Karpas-422 (cell line): Measurements from ENCODE around the gene COL8A2. TPM values are rescaled to one million over a fixed set of nuclear protein-coding genes. Genes with fewer than 3 reads are reported as not detected.

Experiments
- DNase-seq: peaks from one replicate; pipeline ENCODE4 v3.0.0-alpha.2; 2015
- H2AFZ ChIP-seq: fragments of 200-600 bp; sonication (generic); 2 replicates; pipeline ENCODE4 v1.6.1; 2014; ENCODE audit warnings: antibody characterized with exemption, low read length, mixed read lengths
- H3K27ac ChIP-seq: fragments of 200-600 bp; sonication (generic); 2 replicates; pipeline ENCODE4 v1.5.1; 2014; ENCODE audit warnings: mild to moderate bottlenecking, low read length, moderate library complexity
- H3K27me3 ChIP-seq: fragments of 200-600 bp; sonication (generic); 2 replicates; pipeline ENCODE4 v1.6.1; 2014; ENCODE audit warnings: low read length, mixed read lengths
- H3K36me3 ChIP-seq: fragments of 200-600 bp; sonication (generic); 2 replicates; pipeline ENCODE4 v1.6.1; 2014; ENCODE audit warnings: low read length, mixed read lengths; ENCODE audit not compliant: insufficient read depth
- H3K4me1 ChIP-seq: fragments of 200-600 bp; sonication (generic); 2 replicates; pipeline ENCODE4 v1.6.1; 2014; ENCODE audit warnings: mild to moderate bottlenecking, low read length, mixed read lengths
- H3K4me2 ChIP-seq: fragments of 200-600 bp; sonication (generic); 2 replicates; pipeline ENCODE4 v1.6.1; 2014; ENCODE audit warnings: low read length, low read depth, mild to moderate bottlenecking; ENCODE audit not compliant: poor library complexity, severe bottlenecking
- H3K4me3 ChIP-seq: fragments of 200-600 bp; sonication (generic); 2 replicates; pipeline ENCODE4 v1.5.1; 2014; ENCODE audit warnings: mild to moderate bottlenecking, antibody characterized with exemption, low read length, mixed read lengths
- H3K79me2 ChIP-seq: fragments of 200-600 bp; sonication (generic); 2 replicates; pipeline ENCODE4 v1.6.1; 2014; ENCODE audit warnings: mild to moderate bottlenecking, low read length, mixed read lengths
- H3K9ac ChIP-seq: fragments of 200-600 bp; sonication (generic); 2 replicates; pipeline ENCODE4 v1.6.0; 2014; ENCODE audit warnings: low read length
- H3K9me2 ChIP-seq: fragments of 200-600 bp; sonication (generic), shearing (Covaris generic); replicated peaks from 2 replicates; pipeline ENCODE4 v1.6.0; 2014; ENCODE audit warnings: mild to moderate bottlenecking, low read length, moderate library complexity; ENCODE audit not compliant: insufficient read depth
- H3K9me3 ChIP-seq: fragments of 300-700, 200-600 bp; sonication (generic); 2 replicates; pipeline ENCODE4 v1.6.1; 2014; ENCODE audit warnings: low read length, mixed read lengths
- H4K20me1 ChIP-seq: fragments of 200-600 bp; sonication (generic); 2 replicates; pipeline ENCODE4 v1.6.1; 2014; ENCODE audit warnings: mild to moderate bottlenecking, antibody characterized with exemption, low read length, low read depth; ENCODE audit not compliant: insufficient read depth
- total RNA-seq: library from RNA; depleted of rRNA; stranded (reverse); fragments of >200 nt; shearing (Covaris generic); gene quantifications from 2 replicates; pipeline ENCODE4 v1.2.3, GENCODE V29; 2014; ENCODE audit warnings: low replicate concordance

Gene COL8A2
- total RNA-seq, 1 experiment from 2014 or later, result not detected

- H3K4me1 ChIP-seq, result peaks cover 57% of the 10 kb centered on the region
- no peaks in the 10 kb centered on the region for H3K9me3 ChIP-seq
- H3K4me2 ChIP-seq, result peak within 1 kb of the TSS; percentile 98
- no peaks in the 10 kb centered on the region for H3K27me3 ChIP-seq
- peaks cover 45% of the 10 kb centered on the region for H3K79me2 ChIP-seq
- H3K4me3 ChIP-seq, result peak within 1 kb of the TSS; percentile 98
- peak; percentile 92 for DNase-seq
- H3K36me3 ChIP-seq, result 0 out of 2 replicates have a peak, but pooled peaks cover 6% of the 10 kb centered on the region
- peak within 1 kb of the TSS; percentile 81 for H3K27ac ChIP-seq
- peak within 1 kb of the TSS; percentile 93 for H2AFZ ChIP-seq
- no peaks in the 10 kb centered on the region for H3K9me2 ChIP-seq
- peaks cover 18% of the 10 kb centered on the region for H4K20me1 ChIP-seq
- peak within 1 kb of the TSS; percentile 99 for H3K9ac ChIP-seq
These were observed 30.6 kb upstream of the COL8A2 start, which contains the start of gene MAP7D1 for GRCh38 chr1:36155408-36156328. TSS of gene MAP7D1 (plus strand) at chr1:36156160. CDS start at chr1:36156418, 258 bp downstream.

GRCh38 chr1:36154765-36155407, 29.9 kb upstream of the COL8A2 start:
- H2AFZ ChIP-seq, result peak overlapping the region; percentile 93; the same call in 1 of the 2 replicates
- no peaks in the 10 kb centered on the region for H3K27me3 ChIP-seq
- peak overlapping the region; percentile 98 for H3K4me2 ChIP-seq
- H3K9me2 ChIP-seq, result no peaks in the 10 kb centered on the region
- H3K4me1 ChIP-seq, result peaks cover 57% of the 10 kb centered on the region
- H3K9ac ChIP-seq, result peak overlapping the region; percentile 99
- H3K79me2 ChIP-seq, result peaks cover 37% of the 10 kb centered on the region
- DNase-seq, result no peak
- H3K27ac ChIP-seq, result no peak overlapping the region; the same call in 1 of the 2 replicates
- 0 out of 2 replicates have a peak, but pooled peaks cover 6% of the 10 kb centered on the region for H3K36me3 ChIP-seq
- H3K4me3 ChIP-seq, result peak overlapping the region; percentile 98
- no peaks in the 10 kb centered on the region for H3K9me3 ChIP-seq
- H4K20me1 ChIP-seq, result peaks cover 18% of the 10 kb centered on the region

DNA sequence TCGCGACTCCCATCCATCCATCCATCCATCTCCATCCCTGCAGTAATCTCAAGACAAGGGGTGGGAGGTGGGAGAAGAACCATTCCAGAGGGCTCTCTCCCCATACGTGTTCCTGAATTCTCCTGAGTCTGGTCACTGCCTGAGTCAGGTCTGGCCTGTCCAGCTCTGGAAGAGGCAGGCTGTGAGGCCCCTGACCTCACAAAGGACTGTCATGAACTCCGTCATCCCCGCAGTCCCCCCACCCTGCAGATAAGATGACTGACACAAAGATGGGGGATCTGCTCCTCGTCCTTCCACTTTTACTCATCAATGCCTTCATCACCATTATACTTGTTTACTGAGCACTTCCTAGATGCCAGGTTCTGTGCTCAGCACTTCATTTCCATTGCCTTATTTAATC, 29.3 kb upstream of the COL8A2 start:
- H3K4me3 ChIP-seq, result no peak overlapping the region
- H3K27me3 ChIP-seq, result no peaks in the 10 kb centered on the region
- no peak overlapping the region for H2AFZ ChIP-seq
- H3K36me3 ChIP-seq, result 0 out of 2 replicates have a peak, but pooled peaks cover 5% of the 10 kb centered on the region
- peaks cover 15% of the 10 kb centered on the region for H4K20me1 ChIP-seq
- DNase-seq, result no peak
- H3K9me2 ChIP-seq, result no peaks in the 10 kb centered on the region
- H3K27ac ChIP-seq, result no peak overlapping the region
- H3K4me1 ChIP-seq, result peaks cover 54% of the 10 kb centered on the region
- peaks cover 32% of the 10 kb centered on the region for H3K79me2 ChIP-seq
- no peak overlapping the region for H3K9ac ChIP-seq
- no peak overlapping the region for H3K4me2 ChIP-seq
- no peaks in the 10 kb centered on the region for H3K9me3 ChIP-seq

DNA sequence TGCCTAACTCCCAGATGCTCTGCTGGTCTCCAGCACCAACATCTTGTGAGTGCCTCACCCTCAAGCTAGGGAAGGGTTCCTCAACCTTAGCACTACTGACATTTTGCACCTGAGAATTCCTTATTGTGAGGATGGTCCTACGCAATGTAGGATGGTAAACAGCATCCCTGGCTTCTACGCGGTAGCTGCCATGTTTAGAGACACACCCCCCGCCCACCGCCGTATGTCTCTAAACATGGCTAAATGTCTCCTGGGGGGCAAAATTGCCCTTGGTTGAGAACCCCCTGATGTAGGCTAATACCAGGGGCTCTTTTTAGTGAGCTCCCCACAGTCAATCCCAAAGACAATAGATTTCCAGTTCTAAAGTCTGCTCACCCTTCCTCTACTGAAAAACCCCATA, 28.5 kb upstream of the COL8A2 start:
- no peak overlapping the region for H3K4me3 ChIP-seq
- H4K20me1 ChIP-seq, result peaks cover 14% of the 10 kb centered on the region
- no peak overlapping the region for H3K9ac ChIP-seq
- H3K79me2 ChIP-seq, result peaks cover 32% of the 10 kb centered on the region
- no peaks in the 10 kb centered on the region for H3K9me3 ChIP-seq
- no peak overlapping the region for H3K4me2 ChIP-seq
- peaks cover 50% of the 10 kb centered on the region for H3K4me1 ChIP-seq
- H2AFZ ChIP-seq, result no peak overlapping the region
- H3K27ac ChIP-seq, result no peak overlapping the region
- H3K27me3 ChIP-seq, result no peaks in the 10 kb centered on the region
- H3K9me2 ChIP-seq, result no peaks in the 10 kb centered on the region
- DNase-seq, result no peak
- H3K36me3 ChIP-seq, result 0 out of 2 replicates have a peak, but pooled peaks cover under 1% of the 10 kb centered on the region

DNA sequence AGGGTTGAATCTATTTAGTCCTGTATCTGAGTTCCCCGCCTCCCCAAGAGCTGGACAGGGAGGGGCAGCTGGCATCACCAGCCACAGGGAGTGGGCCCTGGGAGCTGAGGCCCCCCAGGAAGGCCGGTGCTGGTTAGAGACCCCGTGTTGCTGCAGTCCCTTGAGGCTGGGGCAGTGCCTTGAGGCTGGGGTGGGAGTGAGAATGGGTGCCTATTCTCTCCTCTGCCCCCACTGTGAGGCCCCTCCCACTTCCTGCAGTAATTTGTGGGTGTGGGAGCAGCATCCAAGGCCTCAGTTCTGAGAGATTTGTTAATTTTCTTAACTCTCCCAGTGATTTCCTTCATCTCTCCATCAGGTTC, 26.8 kb upstream of the COL8A2 start:
- H3K9ac ChIP-seq, result peak overlapping the region; percentile 25
- DNase-seq, result peak; percentile 65
- no peak overlapping the region for H3K4me3 ChIP-seq
- H3K4me2 ChIP-seq, result peak overlapping the region; percentile 69
- H3K27me3 ChIP-seq, result no peaks in the 10 kb centered on the region
- H3K4me1 ChIP-seq, result peaks cover 41% of the 10 kb centered on the region
- no peaks in the 10 kb centered on the region for H3K9me2 ChIP-seq
- H2AFZ ChIP-seq, result peak overlapping the region; percentile 9
- no peaks in the 10 kb centered on the region; the same call in 1 of the 2 replicates for H3K9me3 ChIP-seq
- H3K36me3 ChIP-seq, result peaks cover 9% of the 10 kb centered on the region
- H4K20me1 ChIP-seq, result no peaks in the 10 kb centered on the region; the same call in 1 of the 2 replicates
- peaks cover 32% of the 10 kb centered on the region for H3K79me2 ChIP-seq
- no peak overlapping the region for H3K27ac ChIP-seq

GRCh38 chr1:36151134-36151844, 26.3 kb upstream of the COL8A2 start:
- no peaks in the 10 kb centered on the region for H3K9me2 ChIP-seq
- peak overlapping the region; percentile 33; the same call in 1 of the 2 replicates for H3K4me3 ChIP-seq
- no peaks in the 10 kb centered on the region; the same call in 1 of the 2 replicates for H3K9me3 ChIP-seq
- DNase-seq, result no peak
- peaks cover 12% of the 10 kb centered on the region for H3K36me3 ChIP-seq
- H2AFZ ChIP-seq, result peak overlapping the region; percentile 9; the same call in 1 of the 2 replicates
- H3K4me2 ChIP-seq, result peak overlapping the region; percentile 69
- H3K27ac ChIP-seq, result no peak overlapping the region
- H4K20me1 ChIP-seq, result no peaks in the 10 kb centered on the region
- H3K4me1 ChIP-seq, result peaks cover 41% of the 10 kb centered on the region
- peak overlapping the region; percentile 58 for H3K9ac ChIP-seq
- no peaks in the 10 kb centered on the region for H3K27me3 ChIP-seq
- H3K79me2 ChIP-seq, result peaks cover 31% of the 10 kb centered on the region

- Histone ChIP-seq H3K9me3 (no peaks in the 10 kb centered on the region; the same call in 1 of the 2 replicates), H2AFZ (peak overlapping the region; percentile 62; the same call in 1 of the 2 replicates), H3K36me3 (peaks cover 12% of the 10 kb centered on the region), H3K79me2 (peaks cover 29% of the 10 kb centered on the region), H3K4me3 (peak overlapping the region; percentile 33; the same call in 1 of the 2 replicates), H4K20me1 (no peaks in the 10 kb centered on the region), H3K4me1 (peaks cover 41% of the 10 kb centered on the region), H3K4me2 (peak overlapping the region; percentile 69), H3K27ac (peak overlapping the region; percentile 51), H3K27me3 (no peaks in the 10 kb centered on the region), H3K9me2 (no peaks in the 10 kb centered on the region), H3K9ac (peak overlapping the region; percentile 58)
- DNase-seq, result peak; percentile 88
These were observed 25.5 kb upstream of the COL8A2 start for GRCh38 chr1:36150296-36151133.
